Measurements from ENCODE around the gene IRF7.

IRF7 gene

DNA sequence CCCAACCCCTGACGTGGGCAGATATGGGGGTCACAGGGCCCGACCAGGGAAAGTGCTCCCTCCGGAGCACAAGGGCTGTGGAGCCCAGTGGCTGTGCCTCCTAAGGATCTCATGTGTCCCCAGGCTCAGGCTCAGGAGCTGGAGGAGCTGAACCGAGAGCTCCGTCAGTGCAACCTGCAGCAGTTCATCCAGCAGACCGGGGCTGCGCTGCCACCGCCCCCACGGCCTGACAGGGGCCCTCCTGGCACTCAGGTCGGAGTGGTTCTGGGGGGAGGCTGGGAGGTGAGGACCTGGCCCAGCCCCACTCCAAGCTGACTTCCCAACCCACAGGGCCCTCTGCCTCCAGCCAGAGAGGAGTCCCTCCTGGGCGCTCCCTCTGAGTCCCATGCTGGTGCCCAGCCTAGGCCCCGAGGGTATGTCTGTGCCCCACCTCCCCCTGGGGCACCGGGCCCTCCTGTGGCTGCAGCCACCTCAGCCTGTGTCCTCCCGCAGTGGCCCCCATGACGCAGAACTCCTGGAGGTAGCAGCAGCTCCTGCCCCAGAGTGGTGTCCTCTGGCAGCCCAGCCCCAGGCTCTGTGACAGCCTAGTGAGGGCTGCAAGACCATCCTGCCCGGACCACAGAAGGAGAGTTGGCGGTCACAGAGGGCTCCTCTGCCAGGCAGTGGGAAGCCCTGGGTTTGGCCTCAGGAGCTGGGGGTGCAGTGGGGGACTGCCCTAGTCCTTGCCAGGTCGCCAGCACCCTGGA, 52.5 kb downstream of the IRF7 start:
- TF ChIP-seq TEAD4 (IDR thresholded peaks at IDR 0.05) (no peak), CEBPB (IDR thresholded peaks at IDR 0.05) (no peak), RAD21 (IDR thresholded peaks at IDR 0.05; ENCODE audit: low read depth) (no peak), FOXM1 (IDR thresholded peaks at IDR 0.05; ENCODE audit: borderline replicate concordance, low read depth) (no peak), ZBTB7A (IDR thresholded peaks at IDR 0.05; ENCODE audit: low read depth) (no peak), NFIC (IDR thresholded peaks at IDR 0.05) (no peak), TCF12 (IDR thresholded peaks at IDR 0.05; ENCODE audit: low read depth) (no peak), EGR1 (IDR thresholded peaks at IDR 0.05) (no peak), YY1 (IDR thresholded peaks at IDR 0.05; ENCODE audit: low read depth) (no peak), EP300 (IDR thresholded peaks at IDR 0.05; ENCODE audit: borderline replicate concordance) (no peak), TAF1 (IDR thresholded peaks at IDR 0.05; ENCODE audit: low read depth) (no peak), REST (IDR thresholded peaks at IDR 0.05; ENCODE audit: low read depth) (no peak), CREB1 (IDR thresholded peaks at IDR 0.05; ENCODE audit: low read depth) (no peak)
- TF ChIP-seq, protein P1, sequence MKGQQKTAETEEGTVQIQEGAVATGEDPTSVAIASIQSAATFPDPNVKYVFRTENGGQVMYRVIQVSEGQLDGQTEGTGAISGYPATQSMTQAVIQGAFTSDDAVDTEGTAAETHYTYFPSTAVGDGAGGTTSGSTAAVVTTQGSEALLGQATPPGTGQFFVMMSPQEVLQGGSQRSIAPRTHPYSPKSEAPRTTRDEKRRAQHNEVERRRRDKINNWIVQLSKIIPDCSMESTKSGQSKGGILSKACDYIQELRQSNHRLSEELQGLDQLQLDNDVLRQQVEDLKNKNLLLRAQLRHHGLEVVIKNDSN (IDR thresholded peaks at IDR 0.05), result no peak
- TF ChIP-seq, protein P2, sequence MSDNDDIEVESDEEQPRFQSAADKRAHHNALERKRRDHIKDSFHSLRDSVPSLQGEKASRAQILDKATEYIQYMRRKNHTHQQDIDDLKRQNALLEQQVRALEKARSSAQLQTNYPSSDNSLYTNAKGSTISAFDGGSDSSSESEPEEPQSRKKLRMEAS (IDR thresholded peaks at IDR 0.05), result no peak
